AG08396 (cell line): ENCODE data around the gene CYYR1.
A peak's percentile ranks its signal among the peaks of the same experiment; 100 is the strongest.
"Not testable (repeated sequence)": the region's sequence is repeated elsewhere in the genome, so short reads cannot be mapped to it uniquely, and the experiment has no call there.

Experiments
- DNase-seq: peaks from one replicate; pipeline ENCODE4 v3.0.0; 2012; ENCODE audit warnings: low spot score, mixed read lengths

CYYR1 gene

DNA sequence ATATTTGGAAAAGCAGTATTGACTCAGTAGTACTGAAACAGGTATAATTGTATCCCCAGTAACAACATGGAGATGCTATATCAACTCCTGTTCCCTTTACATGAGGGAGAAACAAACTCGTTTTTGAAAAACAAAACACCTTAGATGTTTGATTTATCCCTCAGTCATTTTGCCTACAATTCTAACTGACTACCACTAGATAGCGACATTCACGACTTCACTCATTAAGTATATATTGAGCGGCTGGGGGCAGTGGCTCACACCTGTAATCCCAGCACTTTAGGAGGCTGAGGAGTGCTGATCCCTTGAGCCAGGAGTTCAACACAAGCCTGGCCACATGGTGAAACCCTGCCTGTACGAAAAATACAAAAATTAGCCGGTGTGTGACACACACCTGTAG, 83.3 kb downstream of the CYYR1 start:
- no peak for DNase-seq

DNA sequence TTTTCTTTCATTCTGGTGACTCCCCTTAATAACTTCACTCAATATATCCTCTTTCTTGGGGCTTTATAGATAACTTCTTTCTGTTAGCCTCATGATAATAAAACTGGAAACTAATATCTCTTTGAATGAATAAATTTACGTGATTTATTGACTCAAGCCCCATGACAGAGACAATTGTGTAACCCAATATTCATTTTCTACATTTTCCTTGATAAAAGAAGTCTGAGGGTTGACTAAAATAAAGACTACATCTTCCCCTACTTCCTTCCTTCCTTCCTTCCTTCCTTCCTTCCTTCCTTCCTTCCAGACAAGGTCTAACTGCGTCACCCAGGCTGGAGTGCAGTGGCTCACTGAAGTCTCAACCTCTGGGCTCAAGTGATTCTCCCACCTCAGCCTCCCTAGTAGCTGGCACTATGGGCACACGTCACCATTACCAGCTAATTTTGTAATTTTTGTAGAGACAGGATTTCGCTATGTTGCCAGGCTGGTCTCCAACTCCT, 85.1 kb downstream of the CYYR1 start:
- no peak for DNase-seq

DNA sequence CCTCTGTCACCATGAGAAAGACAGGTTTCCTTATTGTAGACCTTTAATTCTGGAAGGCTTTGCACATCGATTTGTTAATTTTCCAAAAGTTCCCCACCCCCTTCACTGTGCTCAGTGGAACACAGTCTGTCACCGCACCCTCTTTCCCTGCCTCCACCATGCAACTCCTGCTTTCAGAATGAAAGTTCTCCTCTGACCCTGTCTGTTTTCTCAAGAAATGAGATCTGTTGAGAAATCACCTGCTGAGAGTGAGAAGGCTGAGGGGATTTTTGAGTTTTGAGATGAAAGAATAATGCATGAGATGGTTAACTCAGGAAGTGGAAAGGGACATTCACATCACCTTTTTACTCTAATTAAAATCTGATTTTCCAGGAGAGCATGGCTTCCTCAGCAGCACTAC, 99.6 kb downstream of the CYYR1 start:
- no peak for DNase-seq

DNA sequence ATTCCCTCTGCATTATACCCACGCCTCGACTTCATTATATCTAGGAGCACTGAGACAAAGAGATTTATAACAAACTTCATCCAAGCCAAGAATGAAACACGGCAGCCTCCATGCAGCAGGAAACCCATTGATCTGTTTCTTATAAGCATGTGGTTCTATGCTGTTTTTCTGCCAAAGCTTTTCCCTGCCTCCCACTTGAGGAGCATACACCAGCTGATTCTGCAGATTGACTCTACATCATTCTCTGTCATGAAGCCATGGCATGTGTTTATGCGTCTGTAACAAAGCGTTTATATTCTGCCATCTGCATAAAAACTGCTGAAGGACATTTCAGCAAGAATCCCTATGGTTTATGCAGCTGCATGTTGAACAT, 102.0 kb downstream of the CYYR1 start:
- no peak for DNase-seq

GRCh38 chr21:26470351-26471098, 102.6 kb downstream of the CYYR1 start:
- DNase-seq = no peak

- peak; percentile 11 for DNase-seq
Observed at GRCh38 chr21:26469789-26470188, 103.3 kb downstream of the CYYR1 start.

DNA sequence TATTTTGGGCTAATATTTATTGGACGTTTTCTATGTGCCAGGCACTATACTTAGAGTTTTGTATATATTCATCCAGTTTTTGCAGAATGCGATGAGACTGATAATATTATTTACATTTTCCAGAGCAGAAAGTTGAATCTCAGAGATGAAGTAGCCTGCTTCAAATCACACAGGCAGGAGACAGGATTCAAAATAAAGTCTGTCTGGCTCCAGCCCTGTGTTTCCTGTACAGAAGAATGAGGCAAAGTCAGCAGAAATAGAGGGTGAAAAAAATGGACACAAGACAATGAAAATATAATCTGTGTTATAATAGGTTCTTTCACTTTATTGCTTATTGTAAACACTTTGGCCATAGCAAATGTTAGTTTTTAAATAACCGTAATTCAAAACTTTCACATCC, 107.2 kb downstream of the CYYR1 start:
- DNase-seq = no peak

DNA sequence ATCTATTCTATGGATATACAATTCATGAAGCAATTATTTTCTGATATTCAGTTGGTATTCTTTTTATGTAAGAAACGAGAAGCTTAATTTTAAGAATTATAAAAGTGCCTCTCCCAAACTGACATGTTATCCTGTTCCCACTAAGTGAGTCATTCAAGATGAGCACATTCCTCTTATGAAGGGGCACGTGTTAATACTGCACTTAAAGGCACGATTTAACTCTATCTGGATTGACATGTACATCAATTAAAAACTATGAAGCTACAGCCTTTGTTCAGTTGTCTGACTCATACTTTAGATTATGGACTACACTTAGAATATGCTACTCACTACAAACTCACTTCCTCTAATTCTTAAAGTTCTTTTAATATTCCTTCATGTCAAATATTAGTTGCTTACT, 111.6 kb downstream of the CYYR1 start:
- DNase-seq = no peak

- DNase-seq = no peak
Observed at GRCh38 chr21:26460621-26461020, 112.5 kb downstream of the CYYR1 start.

- not testable (repeated sequence) for DNase-seq
Observed at GRCh38 chr21:26458854-26459253, 114.2 kb downstream of the CYYR1 start.

- no peak for DNase-seq
Observed at GRCh38 chr21:26457817-26458216, 115.3 kb downstream of the CYYR1 start.

GRCh38 chr21:26453267-26453666, 119.8 kb downstream of the CYYR1 start:
- no peak for DNase-seq

DNA sequence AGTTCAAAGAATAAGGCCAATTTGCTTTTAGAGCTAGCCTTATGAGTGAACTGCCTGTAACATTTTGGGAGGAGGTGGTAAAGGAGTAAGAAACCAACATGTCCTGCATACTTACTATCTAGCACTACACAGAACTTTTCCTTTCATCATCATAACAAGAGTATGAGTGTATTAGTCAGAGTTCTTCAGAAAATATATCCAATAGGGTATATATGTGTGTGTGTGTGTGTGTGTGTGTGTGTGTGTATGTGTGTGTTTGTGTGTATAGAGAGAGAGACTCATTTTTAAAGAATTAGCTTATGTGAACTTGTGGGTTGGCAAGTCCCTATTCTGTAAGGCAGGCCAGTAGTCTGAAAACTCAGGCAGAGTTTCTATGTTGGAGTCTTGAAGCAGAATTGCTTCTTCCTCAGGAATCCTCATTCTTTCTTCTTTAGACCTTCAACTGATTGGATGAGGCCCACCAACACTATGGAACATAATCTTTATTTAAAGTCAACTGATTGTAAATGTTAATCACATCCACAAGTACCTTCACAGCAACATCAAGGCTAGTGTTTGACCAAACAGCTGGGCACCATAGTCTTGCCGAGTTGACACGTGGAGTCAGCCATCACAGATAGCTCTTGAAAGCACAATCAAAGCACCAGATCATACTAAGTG, 121.9 kb downstream of the CYYR1 start:
- no peak for DNase-seq

GRCh38 chr21:26449161-26449560, 123.9 kb downstream of the CYYR1 start:
- DNase-seq = peak; percentile 18

GRCh38 chr21:26448751-26449150, 124.3 kb downstream of the CYYR1 start:
- no peak for DNase-seq

DNA sequence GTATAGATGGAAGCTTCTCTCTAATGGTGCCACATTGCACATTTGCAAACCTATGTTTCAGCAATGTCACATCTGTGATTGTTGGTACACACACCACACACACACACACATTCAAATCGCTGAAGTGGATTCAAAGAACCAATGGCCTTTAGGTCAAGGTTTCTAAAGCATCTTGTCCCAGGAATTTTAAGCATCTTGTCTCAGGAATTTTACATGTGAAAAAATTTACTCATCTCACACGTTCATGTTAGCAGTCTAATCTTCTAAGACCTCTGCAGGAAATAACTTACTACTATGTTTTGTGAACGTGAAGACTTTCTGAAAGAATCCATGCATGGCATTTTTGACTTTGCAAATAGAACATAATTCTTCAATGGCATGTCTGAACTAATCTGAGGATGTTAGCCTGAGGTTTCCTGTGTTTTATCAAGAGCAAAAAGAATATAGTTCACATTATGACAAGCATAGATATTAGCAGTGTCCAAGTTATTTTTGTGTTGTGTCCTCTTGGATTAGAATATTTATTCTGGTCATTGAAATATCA, 125.1 kb downstream of the CYYR1 start:
- DNase-seq = no peak

DNA sequence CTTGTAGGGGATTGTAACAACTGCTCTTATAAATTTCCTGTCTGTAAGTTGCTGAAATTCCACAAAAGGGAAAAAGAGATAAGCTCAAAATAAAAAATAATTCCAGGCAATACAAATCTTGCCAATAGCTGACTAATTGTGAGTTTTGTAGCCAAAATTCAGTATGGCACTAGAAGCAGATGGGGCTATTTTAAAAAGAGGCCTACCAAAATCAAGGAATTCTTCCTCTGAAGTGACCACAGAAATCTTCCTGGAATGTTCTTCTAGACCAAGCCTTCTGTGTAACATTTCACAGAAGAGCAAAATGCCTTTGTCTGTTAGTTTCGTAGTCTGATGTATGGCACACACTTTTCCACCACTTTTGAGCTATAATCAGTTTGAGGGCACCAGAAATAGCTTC, 127.6 kb downstream of the CYYR1 start:
- DNase-seq = no peak

DNA sequence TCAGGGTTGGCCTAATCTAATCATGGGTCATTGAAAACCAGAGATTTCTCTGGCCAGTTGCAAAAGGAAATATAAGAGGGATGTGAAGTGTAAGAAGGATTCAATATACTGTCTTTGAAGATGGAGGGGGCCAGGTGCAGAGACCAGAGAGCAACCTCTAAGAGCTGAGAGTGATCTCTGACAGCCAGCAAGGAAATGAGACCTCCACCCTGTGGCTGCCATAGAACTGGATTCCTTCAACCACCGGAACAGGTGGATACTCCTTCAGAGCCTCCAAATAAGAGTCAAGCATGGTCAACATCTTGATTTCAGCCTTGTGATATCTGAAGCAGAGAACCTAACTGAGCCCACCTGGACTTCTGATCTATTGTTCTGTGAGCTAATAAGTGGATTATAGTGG, 128.4 kb downstream of the CYYR1 start:
- no peak for DNase-seq

DNA sequence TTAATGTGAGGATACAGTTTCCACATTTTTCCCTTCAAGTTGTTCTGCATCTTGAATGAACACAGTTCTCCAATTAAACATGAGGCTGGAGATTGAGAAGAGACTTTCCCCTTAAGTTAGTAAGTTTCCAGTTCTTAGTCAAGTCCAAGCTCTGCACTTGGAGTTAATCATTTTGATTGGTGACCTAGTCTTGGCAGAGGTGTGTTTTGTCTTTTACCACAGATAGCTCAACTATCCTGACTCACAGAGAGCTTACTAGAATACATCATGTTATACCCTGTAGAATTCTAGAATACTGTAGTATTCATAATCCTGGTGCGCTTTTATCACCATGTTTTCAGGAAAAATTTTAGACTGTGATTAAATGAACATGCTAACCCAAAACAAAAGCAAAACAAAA, 129.2 kb downstream of the CYYR1 start:
- no peak for DNase-seq

DNA sequence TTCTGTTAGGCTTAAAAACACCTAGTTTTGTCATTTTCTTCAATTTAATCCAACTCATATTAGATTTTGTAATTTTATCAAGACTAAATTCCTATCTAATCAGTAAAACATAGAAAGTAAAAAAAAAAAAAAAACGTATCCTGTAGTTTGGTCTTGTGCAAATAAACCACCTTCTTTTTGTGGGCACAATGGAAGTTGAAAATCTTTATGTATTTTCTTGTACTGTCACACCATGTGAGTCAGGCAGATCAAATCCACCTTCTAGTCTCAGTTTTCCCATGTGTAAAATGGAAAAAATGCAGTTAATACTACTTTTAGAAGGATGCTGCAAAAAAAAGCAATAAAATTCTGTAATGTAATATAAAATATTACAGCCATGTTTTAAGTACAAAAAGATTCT, 129.8 kb downstream of the CYYR1 start:
- DNase-seq = no peak

DNA sequence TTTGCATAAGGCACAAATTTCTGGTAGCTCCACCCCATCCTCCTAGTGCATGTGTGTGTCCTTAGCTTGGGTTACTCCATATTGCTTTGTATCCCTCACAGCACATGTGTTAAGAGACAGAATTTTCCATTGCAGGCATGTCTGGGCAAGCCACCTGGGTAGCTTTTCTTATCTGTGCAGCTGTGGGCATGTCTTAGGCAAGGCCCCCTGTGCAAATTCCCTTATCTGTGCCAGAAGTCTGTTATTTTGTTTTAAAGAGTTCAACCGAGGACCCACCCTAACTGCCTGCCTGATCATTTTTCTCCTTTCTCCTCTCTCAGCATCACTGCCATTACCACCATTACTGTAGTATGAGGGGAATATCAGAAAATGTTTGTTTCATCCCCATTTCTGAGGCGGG, 131.9 kb downstream of the CYYR1 start:
- DNase-seq = no peak

GRCh38 chr21:26438976-26439375, 134.1 kb downstream of the CYYR1 start:
- DNase-seq = no peak

DNA sequence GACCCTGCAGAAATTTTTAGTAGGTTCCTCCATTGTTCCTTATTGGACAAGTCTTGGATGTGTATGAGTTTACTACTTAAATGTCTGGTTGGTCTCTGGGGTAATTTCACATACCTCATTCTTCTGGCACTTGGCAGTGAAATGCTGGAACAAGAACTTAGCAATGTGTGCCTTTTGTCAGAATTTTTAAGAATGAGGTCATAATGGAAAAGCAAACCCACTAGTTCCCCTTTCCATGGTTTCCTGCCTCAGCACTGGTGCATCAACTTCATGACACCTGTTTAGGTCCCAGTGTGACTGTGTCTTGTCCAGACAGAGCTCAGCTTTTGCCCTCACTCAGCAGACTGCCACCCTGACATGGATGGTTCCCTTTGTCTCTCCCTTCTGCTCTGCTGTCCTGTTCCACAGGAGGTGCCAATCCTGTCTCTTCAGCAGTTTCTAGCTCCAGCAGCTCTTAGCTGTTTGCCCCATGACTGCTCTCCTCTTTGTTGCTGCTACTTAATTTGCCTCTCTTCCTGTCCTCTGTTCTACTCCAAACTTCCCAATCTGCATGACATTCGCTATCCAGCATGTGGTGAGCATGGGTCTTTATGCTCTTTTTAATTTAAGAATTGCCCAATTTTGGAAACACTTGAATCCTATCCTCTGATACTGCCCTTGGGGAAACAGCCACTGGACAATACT, 135.6 kb downstream of the CYYR1 start:
- DNase-seq = no peak
